Measurements from ENCODE around the gene PALLD. TPM values are rescaled to one million over a fixed set of nuclear protein-coding genes. Genes with fewer than 3 reads are reported as not detected.

PALLD gene
- total RNA-seq, 1 experiment from 2014 or later: 18.3 TPM

GRCh38 chr4:168797194-168797593 is 300.3 kb downstream of the PALLD start:
- no peaks in the 10 kb centered on the region for H3K79me1 ChIP-seq (ENCODE audit: insufficient read depth, low read depth, low read length, poor library complexity, severe bottlenecking)
- no peak overlapping the region for H3K23ac ChIP-seq (ENCODE audit: insufficient read length, low read depth, low read length)
- no peaks in the 10 kb centered on the region; the same call in 1 of the 2 replicates for H3K79me2 ChIP-seq (ENCODE audit: insufficient read depth, low read length)
- no peak overlapping the region for H2AK5ac ChIP-seq (ENCODE audit: insufficient read length, low read length)
- H3K4me1 ChIP-seq (ENCODE audit: insufficient read depth, low read length): peaks cover 3% of the 10 kb centered on the region; the same call in 1 of the 2 replicates
- no peak overlapping the region for H2BK20ac ChIP-seq (ENCODE audit: low read depth, low read length, poor library complexity, severe bottlenecking)
- no peak overlapping the region for H2BK12ac ChIP-seq (ENCODE audit: insufficient read length, low read depth, low read length)
- H3K27me3 ChIP-seq (ENCODE audit: insufficient read depth, low read length): no peaks in the 10 kb centered on the region
- no peak overlapping the region for H4K91ac ChIP-seq (ENCODE audit: insufficient read length, low read depth, low read length)
- no peak overlapping the region for H2AFZ ChIP-seq (ENCODE audit: low read length)
- H3K27ac ChIP-seq (ENCODE audit: insufficient read length, low read depth, low read length): no peak overlapping the region
- no peak overlapping the region for H3T11ph ChIP-seq (ENCODE audit: low read length)
- Mint-ChIP-seq H3K4me3 (no peak overlapping the region), H3K27ac (no peak overlapping the region; a peak in 1 of 7 replicates), H3K9me3 (no peaks in the 10 kb centered on the region), H3K36me3 (ENCODE audit: insufficient read depth in 1 of 3, low read depth in 3 of 3) (peaks cover 0 to 3% (median 2%) of the 10 kb centered on the region in 3 experiments; a peak in 2 of 7 replicates), H3K4me1 (peaks cover 6 to 7% of the 10 kb centered on the region in 2 experiments), H3K27me3 (ENCODE audit: low read depth) (no peaks in the 10 kb centered on the region)
- no peak overlapping the region for H3K9ac ChIP-seq (ENCODE audit: extremely low read depth, insufficient read length, low read length)
- H3K18ac ChIP-seq (ENCODE audit: insufficient read length, low read depth, low read length): no peak overlapping the region
- H2BK120ac ChIP-seq (ENCODE audit: low read depth, low read length, poor library complexity, severe bottlenecking): no peak overlapping the region
- no CpG with 5 or more reads among the region's 4 CpGs for WGBS (ENCODE audit: extremely low coverage, insufficient read length, low lambda C conversion rate)
- no peak for DNase-seq
- H3K14ac ChIP-seq (ENCODE audit: insufficient read depth, low read length): no peak overlapping the region
- TF ChIP-seq CTCF (conservative IDR thresholded peaks at IDR 0.05): no peak
- no peak overlapping the region for H4K8ac ChIP-seq (replicated peaks; ENCODE audit: insufficient read length, low read depth, low read length)
- no peak overlapping the region for H2BK5ac ChIP-seq (ENCODE audit: insufficient read length, low read length)
- no peak overlapping the region for H2BK15ac ChIP-seq (ENCODE audit: low read depth, low read length)
- no peaks in the 10 kb centered on the region for H4K20me1 ChIP-seq (ENCODE audit: control insufficient read depth, insufficient read depth, insufficient read length)
- no peaks in the 10 kb centered on the region for H3K9me3 ChIP-seq (ENCODE audit: control insufficient read depth, low read depth, low read length)
- no peaks in the 10 kb centered on the region for H3K23me2 ChIP-seq (ENCODE audit: insufficient read length, low read depth, low read length, poor library complexity, severe bottlenecking)
- H3K4ac ChIP-seq (ENCODE audit: low read depth, low read length): no peak overlapping the region
- no peak overlapping the region for H3K4me2 ChIP-seq (ENCODE audit: insufficient read depth, insufficient read length, low read length)
- H4K5ac ChIP-seq (ENCODE audit: insufficient read length, low read depth, low read length): no peak overlapping the region
- H3K56ac ChIP-seq (ENCODE audit: insufficient read length, low read depth, low read length): no peak overlapping the region

Measured in H9 (cell line).